HEK293 (cell line): Measurements from ENCODE around the gene GRAP2.

Source experiments
- ZNF175 ChIP-seq: fragments of 450-650 bp; formaldehyde crosslinking; IDR thresholded peaks from 2 replicates; pipeline ENCODE4 v1.5.1; 2016; ENCODE audit warnings: missing biosample characterization, missing genetic modification characterization
- ZNF623 ChIP-seq: fragments of 450-650 bp; formaldehyde crosslinking; IDR thresholded peaks from 2 replicates; pipeline ENCODE4 v1.5.1; 2016; ENCODE audit warnings: missing biosample characterization, missing genetic modification characterization

Gene GRAP2

GRCh38 chr22:40022536-40023240, 121.8 kb downstream of the GRAP2 start (continued):
- TF ChIP-seq ZNF175 (tag by site-specific recombination) (no peak), ZNF623 (tag by site-specific recombination) (no peak)
